Measurements from ENCODE around the gene FMN2.

DNA sequence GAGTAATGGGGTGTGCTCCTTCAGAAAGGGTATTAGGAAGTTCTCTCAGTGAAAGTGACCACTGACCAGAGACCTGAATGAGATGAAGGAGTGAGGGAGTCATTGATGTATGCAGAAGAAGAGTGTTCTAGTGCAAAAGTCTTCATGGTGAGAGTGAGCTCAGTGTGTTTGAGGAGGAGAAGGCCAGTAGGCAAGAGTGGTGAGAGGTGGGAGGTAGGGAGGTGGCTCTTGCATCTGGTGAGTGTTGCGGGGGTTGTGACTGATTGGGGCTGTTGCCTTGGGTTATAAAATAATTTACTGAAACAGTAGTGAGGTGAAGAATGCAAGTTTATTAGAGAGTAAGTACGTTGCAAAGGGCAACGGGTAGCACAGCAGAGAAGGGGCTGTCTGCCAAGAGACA lies 26.2 kb downstream of the FMN2 start:
- TF ChIP-seq, protein P1, sequence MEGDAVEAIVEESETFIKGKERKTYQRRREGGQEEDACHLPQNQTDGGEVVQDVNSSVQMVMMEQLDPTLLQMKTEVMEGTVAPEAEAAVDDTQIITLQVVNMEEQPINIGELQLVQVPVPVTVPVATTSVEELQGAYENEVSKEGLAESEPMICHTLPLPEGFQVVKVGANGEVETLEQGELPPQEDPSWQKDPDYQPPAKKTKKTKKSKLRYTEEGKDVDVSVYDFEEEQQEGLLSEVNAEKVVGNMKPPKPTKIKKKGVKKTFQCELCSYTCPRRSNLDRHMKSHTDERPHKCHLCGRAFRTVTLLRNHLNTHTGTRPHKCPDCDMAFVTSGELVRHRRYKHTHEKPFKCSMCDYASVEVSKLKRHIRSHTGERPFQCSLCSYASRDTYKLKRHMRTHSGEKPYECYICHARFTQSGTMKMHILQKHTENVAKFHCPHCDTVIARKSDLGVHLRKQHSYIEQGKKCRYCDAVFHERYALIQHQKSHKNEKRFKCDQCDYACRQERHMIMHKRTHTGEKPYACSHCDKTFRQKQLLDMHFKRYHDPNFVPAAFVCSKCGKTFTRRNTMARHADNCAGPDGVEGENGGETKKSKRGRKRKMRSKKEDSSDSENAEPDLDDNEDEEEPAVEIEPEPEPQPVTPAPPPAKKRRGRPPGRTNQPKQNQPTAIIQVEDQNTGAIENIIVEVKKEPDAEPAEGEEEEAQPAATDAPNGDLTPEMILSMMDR (conservative IDR thresholded peaks at IDR 0.05): no peak
- TF ChIP-seq EZH2 (IDR thresholded peaks at IDR 0.05; ENCODE audit: low read depth): no peak
